HUES48 (cell line): ENCODE measurements around the gene NLRP6.
"Not testable (repeated sequence)": the region's sequence is repeated elsewhere in the genome, so short reads cannot be mapped to it uniquely, and the experiment has no call there.

ENCODE experiments used
- H3K27ac ChIP-seq: one replicate; pipeline ENCODE4 v1.7.0; 2013; ENCODE audit warnings: low read depth, low read length, inconsistent platforms
- H3K27me3 ChIP-seq: 2 replicates; pipeline ENCODE4 v1.6.1; 2013; ENCODE audit warnings: mild to moderate bottlenecking, low read length; ENCODE audit not compliant: control insufficient read depth, insufficient read depth
- H3K36me3 ChIP-seq: 2 replicates; pipeline ENCODE4 v1.6.1; 2013; ENCODE audit warnings: low read length; ENCODE audit not compliant: control insufficient read depth, insufficient read depth
- H3K4me1 ChIP-seq: 2 replicates; pipeline ENCODE4 v1.6.1; 2013; ENCODE audit warnings: mild to moderate bottlenecking, low read length; ENCODE audit not compliant: control insufficient read depth, insufficient read depth
- H3K4me3 ChIP-seq: 2 replicates; pipeline ENCODE4 v1.5.1; 2013; ENCODE audit warnings: mild to moderate bottlenecking, low read depth, low read length
- H3K9ac ChIP-seq: 2 replicates; pipeline ENCODE4 v1.6.1; 2013; ENCODE audit warnings: mild to moderate bottlenecking, low read depth, low read length, moderate library complexity
- H3K9me3 ChIP-seq: 2 replicates; pipeline ENCODE4 v1.6.1; 2013; ENCODE audit warnings: low read length; ENCODE audit not compliant: control insufficient read depth, insufficient read depth

Gene NLRP6

DNA sequence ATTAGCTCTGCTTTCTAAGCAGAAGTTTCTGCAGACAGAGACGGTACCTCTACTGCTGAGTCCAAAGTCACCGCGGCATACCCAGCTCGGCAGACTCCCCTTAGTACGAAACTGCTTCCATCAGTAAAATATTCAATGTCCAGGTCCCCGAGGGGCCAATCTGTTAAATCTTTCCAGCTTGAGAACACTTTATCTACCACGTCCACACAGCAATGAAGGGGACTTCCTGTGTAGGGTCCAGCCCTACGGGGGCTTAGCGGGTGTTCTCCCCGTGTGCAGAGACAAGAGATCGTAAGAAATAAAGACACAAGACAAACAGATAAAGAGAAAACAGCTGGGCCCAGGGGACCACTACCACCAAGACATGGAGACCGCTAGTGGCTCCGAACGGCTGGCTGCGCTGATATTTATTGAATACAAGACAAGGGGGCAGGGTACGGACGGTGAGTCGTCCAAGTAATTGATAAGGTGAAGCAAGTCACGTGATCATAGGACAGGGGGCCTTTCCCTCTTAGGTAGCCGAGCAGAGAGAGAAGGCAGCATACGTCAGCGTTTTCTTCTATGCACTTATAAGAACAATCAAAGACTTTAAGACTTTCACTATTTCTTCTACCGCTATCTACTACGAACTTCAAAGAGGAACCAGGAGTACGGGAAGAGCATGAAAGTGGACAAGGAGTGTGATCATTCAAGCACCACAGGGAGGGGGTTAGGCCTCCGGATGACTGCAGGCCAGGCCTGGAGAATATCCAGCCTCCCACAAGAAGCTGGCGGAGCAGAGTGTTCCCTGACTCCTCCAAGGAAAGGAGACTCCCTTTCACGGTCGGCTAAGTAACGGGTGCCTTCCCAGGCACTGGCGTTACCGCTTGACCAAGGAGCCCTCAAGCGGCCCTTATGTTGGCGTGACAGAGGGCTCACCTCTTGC is 46.6 kb downstream of the NLRP6 start:
- not testable (repeated sequence) for H3K27me3 ChIP-seq, H3K36me3 ChIP-seq, H3K9me3 ChIP-seq, H3K4me3 ChIP-seq, H3K27ac ChIP-seq, H3K9ac ChIP-seq
- H3K4me1 ChIP-seq = peaks cover 13% of the 10 kb centered on the region

DNA sequence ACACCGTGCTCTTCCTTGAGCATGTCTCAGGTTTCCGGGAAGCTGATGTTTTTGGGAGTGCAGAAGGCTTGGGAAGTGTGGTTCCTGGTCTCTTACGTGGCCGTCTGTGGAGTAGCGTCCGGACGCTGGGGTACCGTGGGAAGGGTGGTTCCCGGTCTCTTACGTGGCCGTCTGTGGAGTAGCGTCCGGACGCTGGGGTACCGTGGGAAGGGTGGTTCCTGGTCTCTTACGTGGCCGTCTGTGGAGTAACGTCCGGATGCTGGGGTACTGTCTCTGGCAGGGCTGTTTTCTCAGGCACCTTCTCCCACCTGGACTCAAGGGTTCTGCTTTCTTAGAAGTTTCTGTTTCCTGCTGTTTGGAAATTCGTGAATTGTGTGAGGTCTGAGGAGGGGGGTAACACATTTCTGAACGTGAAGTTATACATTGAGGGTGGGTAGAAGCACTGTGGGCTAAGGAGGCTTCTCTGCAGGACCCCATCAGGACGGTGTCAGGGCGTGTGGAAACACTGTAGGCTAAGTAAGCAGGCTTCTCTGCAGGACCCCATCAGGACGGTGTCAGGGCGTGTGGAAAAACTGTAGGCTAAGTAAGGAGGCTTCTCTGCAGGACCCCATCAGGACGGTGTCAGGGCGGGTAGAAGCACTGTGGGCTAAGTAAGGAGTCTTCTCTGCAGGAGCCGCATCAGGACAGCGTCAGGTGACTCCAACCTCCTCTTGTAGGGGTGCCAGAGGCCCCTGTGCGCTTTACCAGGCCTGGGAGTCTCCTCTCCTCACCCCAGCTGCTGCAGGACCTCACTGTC is 47.8 kb downstream of the NLRP6 start:
- Histone ChIP-seq H3K4me3 (no peak overlapping the region), H3K4me1 (peaks cover 10% of the 10 kb centered on the region), H3K27ac (no peak overlapping the region), H3K9ac (no peak overlapping the region), H3K27me3 (no peaks in the 10 kb centered on the region), H3K36me3 (no peaks in the 10 kb centered on the region), H3K9me3 (no peaks in the 10 kb centered on the region)

DNA sequence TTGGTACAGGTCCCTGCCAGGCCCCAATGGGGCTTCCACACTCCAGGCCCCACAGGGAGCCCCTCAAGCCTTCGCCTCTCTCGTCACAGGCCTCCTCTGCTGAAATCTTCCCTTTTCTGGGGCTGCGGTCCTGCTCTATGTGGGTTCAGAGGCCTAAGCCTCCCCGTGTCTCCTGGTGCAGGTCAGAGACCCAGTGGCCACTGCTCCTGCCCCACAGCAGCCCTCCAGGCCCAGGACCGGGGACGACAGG is 48.3 kb downstream of the NLRP6 start:
- H3K9ac ChIP-seq = no peak overlapping the region
- no peak overlapping the region for H3K27ac ChIP-seq
- H3K4me1 ChIP-seq = peaks cover 10% of the 10 kb centered on the region
- no peaks in the 10 kb centered on the region for H3K27me3 ChIP-seq
- H3K36me3 ChIP-seq = no peaks in the 10 kb centered on the region
- no peak overlapping the region for H3K4me3 ChIP-seq
- no peaks in the 10 kb centered on the region for H3K9me3 ChIP-seq

- Histone ChIP-seq H3K36me3 (no peaks in the 10 kb centered on the region), H3K4me3 (no peak overlapping the region), H3K27me3 (no peaks in the 10 kb centered on the region), H3K27ac (no peak overlapping the region), H3K4me1 (peaks cover 10% of the 10 kb centered on the region), H3K9me3 (no peaks in the 10 kb centered on the region), H3K9ac (no peak overlapping the region)
Observed at GRCh38 chr11:326842-327580, 48.8 kb downstream of the NLRP6 start.

DNA sequence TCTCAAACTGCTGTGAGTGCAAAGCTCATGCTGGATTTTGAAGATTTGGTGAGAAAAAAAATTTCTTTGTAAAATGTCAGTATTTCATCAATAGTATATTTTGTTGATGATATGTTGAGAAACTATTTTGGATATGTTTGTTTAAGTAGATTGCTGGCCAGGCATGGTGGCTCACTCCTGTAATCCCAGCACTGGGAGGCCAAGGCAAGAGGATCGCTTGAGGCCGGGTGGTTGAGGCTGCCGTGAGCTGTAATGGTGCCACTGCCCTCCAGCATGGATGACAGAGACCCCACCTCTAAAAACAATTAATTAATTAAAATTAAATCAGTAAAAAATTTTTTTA is 49.3 kb downstream of the NLRP6 start:
- peaks cover 10% of the 10 kb centered on the region for H3K4me1 ChIP-seq
- no peak overlapping the region for H3K27ac ChIP-seq
- H3K36me3 ChIP-seq = no peaks in the 10 kb centered on the region
- H3K9me3 ChIP-seq = no peaks in the 10 kb centered on the region
- H3K27me3 ChIP-seq = no peaks in the 10 kb centered on the region
- no peak overlapping the region for H3K9ac ChIP-seq
- no peak overlapping the region for H3K4me3 ChIP-seq

- H3K4me1 ChIP-seq = peaks cover 10% of the 10 kb centered on the region
Observed at GRCh38 chr11:328012-328411, 49.8 kb downstream of the NLRP6 start.

DNA sequence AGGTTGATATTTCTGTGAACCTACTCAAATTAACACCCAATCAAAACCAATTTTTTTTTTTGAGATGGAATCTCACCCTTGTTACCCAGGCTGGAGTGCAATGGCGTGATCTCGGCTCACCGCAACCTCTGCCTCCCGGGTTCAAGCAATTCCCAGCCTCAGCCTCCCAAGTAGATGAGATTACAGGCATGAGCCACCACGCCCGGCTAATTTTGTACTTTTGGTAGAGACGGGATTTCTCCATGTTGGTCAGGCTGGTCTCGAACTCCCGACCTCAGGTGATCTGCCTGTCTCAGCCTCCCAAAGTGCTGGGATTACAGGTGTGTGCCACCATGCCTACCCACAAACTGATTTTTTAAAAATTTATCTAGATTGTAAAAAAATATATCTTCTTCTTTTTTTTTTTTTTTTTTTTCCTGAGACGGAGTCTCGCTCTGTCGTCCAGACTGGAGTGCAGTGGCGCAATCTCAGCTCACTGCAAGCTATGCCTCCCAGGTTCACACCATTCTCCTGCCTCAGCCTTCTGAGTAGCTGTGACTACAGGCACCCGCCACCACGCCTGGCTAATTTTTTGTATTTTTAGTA is 50.4 kb downstream of the NLRP6 start:
- not testable (repeated sequence) for H3K9me3 ChIP-seq, H3K4me1 ChIP-seq, H3K27me3 ChIP-seq, H3K36me3 ChIP-seq, H3K9ac ChIP-seq, H3K4me3 ChIP-seq, H3K27ac ChIP-seq

More at GRCh38 chr11:328012-328411, 49.8 kb downstream of the NLRP6 start:
- Histone ChIP-seq H3K36me3 (no peaks in the 10 kb centered on the region), H3K9ac (no peak overlapping the region), H3K9me3 (no peaks in the 10 kb centered on the region), H3K4me3 (no peak overlapping the region), H3K27ac (no peak overlapping the region), H3K27me3 (no peaks in the 10 kb centered on the region)

DNA sequence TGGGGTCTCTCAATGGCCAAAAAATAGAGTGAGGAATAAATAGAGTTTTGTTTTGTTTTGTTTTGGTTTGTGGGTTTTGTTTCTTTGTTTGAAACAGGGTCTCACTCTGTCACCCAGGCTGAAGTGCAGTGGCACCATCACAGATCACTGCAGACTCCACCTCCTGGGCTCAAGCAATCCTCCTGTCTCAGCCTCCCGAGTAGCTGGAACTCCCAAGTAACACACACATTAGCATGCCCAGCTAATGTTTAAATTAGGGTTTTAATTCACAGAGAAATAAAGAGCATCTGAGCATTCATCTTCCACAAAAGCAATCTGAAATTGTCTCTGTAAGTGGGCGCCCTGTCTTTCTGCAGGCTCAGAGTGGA is 51.7 kb downstream of the NLRP6 start:
- Histone ChIP-seq H3K9me3 (no peaks in the 10 kb centered on the region), H3K27ac (no peak overlapping the region), H3K9ac (no peak overlapping the region), H3K27me3 (no peaks in the 10 kb centered on the region), H3K4me3 (no peak overlapping the region), H3K4me1 (peaks cover 10% of the 10 kb centered on the region), H3K36me3 (no peaks in the 10 kb centered on the region)

DNA sequence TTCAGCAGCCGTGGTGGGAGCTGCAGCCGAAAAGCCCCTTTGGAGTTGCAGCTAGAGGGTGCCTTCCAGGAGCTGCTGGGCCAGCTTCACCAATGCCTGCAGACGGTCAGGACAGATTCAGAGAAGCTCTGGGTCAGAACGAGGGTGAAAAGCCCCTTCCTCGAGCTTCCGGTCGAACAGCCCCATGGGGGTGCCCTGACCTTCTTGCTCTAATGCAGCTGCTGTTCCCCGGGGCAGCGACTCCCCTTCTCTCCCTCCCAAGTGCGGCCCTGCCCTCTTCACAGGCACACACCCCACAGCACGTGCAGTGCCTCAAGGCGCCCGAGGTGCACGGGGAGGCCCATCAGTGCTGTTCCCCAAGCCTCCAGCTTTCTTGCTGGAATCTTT is 52.1 kb downstream of the NLRP6 start:
- H3K27me3 ChIP-seq = no peaks in the 10 kb centered on the region
- no peak overlapping the region for H3K9ac ChIP-seq
- H3K36me3 ChIP-seq = no peaks in the 10 kb centered on the region
- H3K4me1 ChIP-seq = peaks cover 12% of the 10 kb centered on the region
- no peak overlapping the region for H3K4me3 ChIP-seq
- no peak overlapping the region for H3K27ac ChIP-seq
- no peaks in the 10 kb centered on the region for H3K9me3 ChIP-seq

- Histone ChIP-seq H3K27ac (no peak overlapping the region), H3K4me3 (no peak overlapping the region), H3K36me3 (no peaks in the 10 kb centered on the region), H3K9me3 (no peaks in the 10 kb centered on the region), H3K4me1 (peaks cover 18% of the 10 kb centered on the region), H3K27me3 (no peaks in the 10 kb centered on the region), H3K9ac (no peak overlapping the region)
Observed at GRCh38 chr11:330694-331357, 52.6 kb downstream of the NLRP6 start.
